GM12874 (cell line): ENCODE data around the gene SFRP4.
A peak's percentile ranks its signal among the peaks of the same experiment; 100 is the strongest.

Experiments
- TF ChIP-seq, protein P1 (sequence below): IDR thresholded peaks from 2 replicates; pipeline ENCODE4 v1.5.1; 2011; ENCODE audit warnings: low read depth, mild to moderate bottlenecking, control low read depth, low read length, moderate library complexity; ENCODE audit not compliant: insufficient read depth

The SFRP4 gene

DNA sequence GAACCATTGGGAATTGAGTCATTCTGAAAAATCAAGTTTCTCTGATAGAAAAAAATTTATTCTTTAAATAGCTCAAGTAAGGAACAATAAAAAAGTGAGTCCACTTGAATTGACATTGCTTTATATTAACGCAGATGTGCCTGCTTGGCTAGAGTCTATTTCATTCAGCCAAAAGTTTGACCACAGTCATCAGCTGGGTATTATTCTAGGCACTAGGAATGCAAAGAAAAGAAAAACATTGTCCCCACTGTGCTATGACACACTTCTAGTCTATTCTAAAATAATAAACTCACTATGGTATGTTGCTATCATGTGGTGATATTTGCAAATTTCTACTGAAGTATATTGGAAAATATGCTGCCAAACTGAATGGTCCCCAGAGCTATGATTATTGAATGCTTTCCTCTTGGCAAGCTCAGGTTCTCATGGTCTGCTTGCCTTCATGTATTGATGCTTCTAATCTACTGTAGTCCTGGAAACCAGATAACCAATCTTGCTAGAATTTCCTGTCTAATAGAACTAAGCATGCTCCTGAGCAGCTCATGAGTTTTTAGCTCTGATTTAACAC lies 8.3 kb downstream of the SFRP4 start:
- TF ChIP-seq, protein P1, sequence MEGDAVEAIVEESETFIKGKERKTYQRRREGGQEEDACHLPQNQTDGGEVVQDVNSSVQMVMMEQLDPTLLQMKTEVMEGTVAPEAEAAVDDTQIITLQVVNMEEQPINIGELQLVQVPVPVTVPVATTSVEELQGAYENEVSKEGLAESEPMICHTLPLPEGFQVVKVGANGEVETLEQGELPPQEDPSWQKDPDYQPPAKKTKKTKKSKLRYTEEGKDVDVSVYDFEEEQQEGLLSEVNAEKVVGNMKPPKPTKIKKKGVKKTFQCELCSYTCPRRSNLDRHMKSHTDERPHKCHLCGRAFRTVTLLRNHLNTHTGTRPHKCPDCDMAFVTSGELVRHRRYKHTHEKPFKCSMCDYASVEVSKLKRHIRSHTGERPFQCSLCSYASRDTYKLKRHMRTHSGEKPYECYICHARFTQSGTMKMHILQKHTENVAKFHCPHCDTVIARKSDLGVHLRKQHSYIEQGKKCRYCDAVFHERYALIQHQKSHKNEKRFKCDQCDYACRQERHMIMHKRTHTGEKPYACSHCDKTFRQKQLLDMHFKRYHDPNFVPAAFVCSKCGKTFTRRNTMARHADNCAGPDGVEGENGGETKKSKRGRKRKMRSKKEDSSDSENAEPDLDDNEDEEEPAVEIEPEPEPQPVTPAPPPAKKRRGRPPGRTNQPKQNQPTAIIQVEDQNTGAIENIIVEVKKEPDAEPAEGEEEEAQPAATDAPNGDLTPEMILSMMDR: no peak

DNA sequence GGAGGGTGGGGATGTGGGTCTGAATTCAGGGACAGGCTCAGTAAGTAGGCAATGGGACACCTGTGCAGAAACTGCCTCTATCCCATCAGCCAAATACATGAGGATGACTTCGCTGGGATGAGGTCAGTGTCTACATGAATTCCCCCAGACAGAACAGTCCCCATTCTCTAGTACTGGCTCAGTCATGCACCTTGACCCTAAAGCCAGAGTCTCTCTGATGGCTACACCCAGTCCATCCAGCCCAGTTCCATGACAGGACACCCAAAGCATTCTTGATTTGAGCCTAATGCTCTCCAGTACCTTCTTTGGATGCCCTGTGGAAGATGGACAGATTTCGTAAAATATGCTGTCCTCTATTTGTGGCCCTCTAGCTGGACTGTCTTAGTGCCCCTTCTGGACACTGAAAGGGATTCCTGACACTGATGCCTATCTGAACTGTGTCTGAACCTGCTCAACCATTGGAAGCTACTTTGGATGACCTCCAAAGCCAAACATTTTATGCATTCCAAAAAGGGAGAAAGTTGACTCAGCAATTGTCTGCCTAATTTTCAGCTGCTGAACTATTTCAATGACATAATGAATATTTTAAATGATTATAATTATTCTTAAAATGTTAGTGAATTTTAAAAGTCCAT lies 14.6 kb downstream of the SFRP4 start:
- TF ChIP-seq, protein P1: no peak

- TF ChIP-seq, protein P1: peak; percentile 44; the same call in 1 of the 2 replicates
Observed at GRCh38 chr7:37901236-37901827, 15.3 kb downstream of the SFRP4 start.

GRCh38 chr7:37899712-37900247 lies 16.8 kb downstream of the SFRP4 start:
- TF ChIP-seq, protein P1: no peak

DNA sequence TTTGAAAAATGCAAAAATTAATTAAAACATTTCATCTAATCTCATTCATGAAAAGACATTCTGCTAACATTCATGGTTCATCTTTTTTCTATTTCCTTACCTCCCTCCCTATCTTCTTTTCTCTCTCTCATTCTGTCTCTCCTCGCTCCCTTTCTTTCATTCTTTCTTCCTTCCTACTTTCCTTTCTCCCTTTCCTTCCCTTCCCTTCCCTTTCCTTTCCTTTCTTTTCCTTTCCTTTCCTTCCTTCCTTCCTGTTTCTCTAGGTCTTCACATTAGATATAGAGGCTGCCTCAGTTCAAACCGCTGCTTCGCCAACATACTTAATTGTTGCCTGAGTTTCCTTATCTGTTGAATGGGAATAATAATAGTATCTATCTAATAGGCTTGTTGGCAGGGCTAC lies 21.9 kb downstream of the SFRP4 start:
- TF ChIP-seq, protein P1: no peak

- TF ChIP-seq, protein P1: no peak
Observed at GRCh38 chr7:37893359-37893758, 23.3 kb downstream of the SFRP4 start.

GRCh38 chr7:37882086-37882485 lies 34.5 kb downstream of the SFRP4 start:
- TF ChIP-seq, protein P1: no peak
